Thyroid gland (tissue), 4 donors: ENCODE results near the gene POLR3E. TPM values are rescaled to one million over a fixed set of nuclear protein-coding genes. Genes with fewer than 3 reads are reported as not detected.

Experiments used
- DNase-seq, 2 donors: peaks; one replicate each; pipeline ENCODE4 v3.0.0-alpha.2; 2019
- H3K27ac ChIP-seq, 3 donors: fragments of 200-600 bp; sonication (generic); 1 replicate in 2 of 3; 2 replicates in 1 of 3; pipeline ENCODE4 v1.5.1; 2016 to 2019; ENCODE audit warnings: mild to moderate bottlenecking in 1 of 3, moderate library complexity in 1 of 3
- H3K27me3 ChIP-seq: fragments of 200-600 bp; sonication (generic); one replicate; pipeline ENCODE4 v1.5.1; 2019
- H3K36me3 ChIP-seq, 2 donors: fragments of 200-600 bp; sonication (generic); one replicate each; pipeline ENCODE4 v1.5.1; 2016 to 2019
- H3K4me1 ChIP-seq, 2 donors: fragments of 200-600 bp; sonication (generic); one replicate each; pipeline ENCODE4 v1.5.1; 2017 to 2019
- H3K4me3 ChIP-seq, 3 donors: fragments of 200-600 bp; sonication (generic); replicated peaks in 1 of 3; 1 replicate in 2 of 3; 2 replicates in 1 of 3; pipeline ENCODE4 v1.5.1; 2016; ENCODE audit warnings: mild to moderate bottlenecking in 1 of 3
- H3K9me3 ChIP-seq: fragments of 200-600 bp; sonication (generic); one replicate; pipeline ENCODE4 v1.5.1; 2017
- CTCF ChIP-seq, 6 experiments: fragments of 200-600 bp in 3 of 6; fragments of 450-650 bp in 3 of 6; sonication (generic) in 3 of 6; IDR thresholded peaks; one replicate each; pipeline ENCODE4 v1.5.1; 2016 to 2019; ENCODE audit warnings: antibody characterized with exemption in 6 of 6, mild to moderate bottlenecking in 2 of 6, inconsistent platforms in 1 of 6, moderate library complexity in 1 of 6
- POLR2A ChIP-seq, 2 donors: fragments of 450-650 bp; IDR thresholded peaks; one replicate each; pipeline ENCODE4 v1.6.1; 2017; ENCODE audit warnings: antibody characterized with exemption in 2 of 2, mild to moderate bottlenecking in 2 of 2, moderate library complexity in 1 of 2
- WGBS, 2 donors: methylation state at CpG; one replicate each; pipeline ENCODE4 v1.1.5; 2017; 5-methylcytosine and 5-hydroxymethylcytosine counted together
- intact Hi-C: fragments of 100-400 bp; cut with DNase I; formaldehyde crosslinking; loops from one replicate; pipeline ENCODE4 v1.15.1; 2023
- total RNA-seq, 4 donors: library from RNA; depleted of rRNA; stranded (reverse); fragments of >200 nt; gene quantifications; one replicate each; pipeline ENCODE4 v1.2.3, GENCODE V29; 2016

POLR3E gene
- total RNA-seq, 4 donors from 2014 or later: 66.7 to 115 (median 82.8) TPM

GRCh38 chr16:22291020-22291419 lies 6.2 kb upstream of the POLR3E start:
- no peak for DNase-seq
- Histone ChIP-seq H3K4me3 (no peak overlapping the region), H3K4me1 (no peaks in the 10 kb centered on the region), H3K27me3 (no peaks in the 10 kb centered on the region), H3K36me3 (no peaks in the 10 kb centered on the region), H3K27ac (no peak overlapping the region), H3K9me3 (no peaks in the 10 kb centered on the region)
- intact Hi-C loops: no loop called here
- WGBS, 2 donors: 94 to 96% methylated on average over 5 of the region's 5 CpGs
- TF ChIP-seq POLR2A (IDR thresholded peaks at IDR 0.05): no peak
- no peak for TF ChIP-seq CTCF (IDR thresholded peaks at IDR 0.05)

GRCh38 chr16:22291860-22292318 lies 5.3 kb upstream of the POLR3E start:
- no peaks in the 10 kb centered on the region for H3K36me3 ChIP-seq
- no peaks in the 10 kb centered on the region for H3K9me3 ChIP-seq
- no peak for TF ChIP-seq CTCF (IDR thresholded peaks at IDR 0.05)
- no peak for TF ChIP-seq POLR2A (IDR thresholded peaks at IDR 0.05)
- no peaks in the 10 kb centered on the region for H3K27me3 ChIP-seq
- no peak overlapping the region for H3K27ac ChIP-seq
- no peaks in the 10 kb centered on the region for H3K4me1 ChIP-seq
- 74 to 85% methylated on average over 3 to 4 of the region's 4 CpGs for WGBS, 2 donors
- intact Hi-C loops: no loop called here
- no peak overlapping the region for H3K4me3 ChIP-seq
- DNase-seq: no peak

- intact Hi-C loops: no loop called here
- Histone ChIP-seq H3K4me1 (no peaks in the 10 kb centered on the region), H3K36me3 (no peaks in the 10 kb centered on the region), H3K27me3 (no peaks in the 10 kb centered on the region), H3K27ac (no peak overlapping the region), H3K9me3 (no peaks in the 10 kb centered on the region), H3K4me3 (no peak overlapping the region)
- DNase-seq: no peak
- TF ChIP-seq CTCF (IDR thresholded peaks at IDR 0.05) (no peak), POLR2A (IDR thresholded peaks at IDR 0.05) (no peak)
Measured at GRCh38 chr16:22292320-22292719, 4.9 kb upstream of the POLR3E start.

- no peak overlapping the region for H3K27ac ChIP-seq
- TF ChIP-seq CTCF (IDR thresholded peaks at IDR 0.05) (no peak), POLR2A (IDR thresholded peaks at IDR 0.05) (no peak)
- H3K9me3 ChIP-seq: no peaks in the 10 kb centered on the region
- DNase-seq: no peak
- H3K4me3 ChIP-seq: no peak overlapping the region
- H3K27me3 ChIP-seq: no peaks in the 10 kb centered on the region
- 89 to 91% methylated on average over 11 of the region's 11 CpGs for WGBS, 2 donors
- H3K4me1 ChIP-seq: no peaks in the 10 kb centered on the region
- intact Hi-C loops: no loop called here
- H3K36me3 ChIP-seq: no peaks in the 10 kb centered on the region
Measured at GRCh38 chr16:22293137-22294106, 3.8 kb upstream of the POLR3E start.
